HG03457 (cell line): ENCODE measurements around the gene PRRG3.
"Not testable (repeated sequence)": the region's sequence is repeated elsewhere in the genome, so short reads cannot be mapped to it uniquely, and the experiment has no call there.

Source experiments
- ATAC-seq: cut with Tn5 transposase; IDR thresholded peaks from one replicate; pipeline ENCODE4 v1.9.1; 2021; ENCODE audit warnings: moderate number of reproducible peaks; ENCODE audit not compliant: unreplicated experiment

Gene PRRG3

DNA sequence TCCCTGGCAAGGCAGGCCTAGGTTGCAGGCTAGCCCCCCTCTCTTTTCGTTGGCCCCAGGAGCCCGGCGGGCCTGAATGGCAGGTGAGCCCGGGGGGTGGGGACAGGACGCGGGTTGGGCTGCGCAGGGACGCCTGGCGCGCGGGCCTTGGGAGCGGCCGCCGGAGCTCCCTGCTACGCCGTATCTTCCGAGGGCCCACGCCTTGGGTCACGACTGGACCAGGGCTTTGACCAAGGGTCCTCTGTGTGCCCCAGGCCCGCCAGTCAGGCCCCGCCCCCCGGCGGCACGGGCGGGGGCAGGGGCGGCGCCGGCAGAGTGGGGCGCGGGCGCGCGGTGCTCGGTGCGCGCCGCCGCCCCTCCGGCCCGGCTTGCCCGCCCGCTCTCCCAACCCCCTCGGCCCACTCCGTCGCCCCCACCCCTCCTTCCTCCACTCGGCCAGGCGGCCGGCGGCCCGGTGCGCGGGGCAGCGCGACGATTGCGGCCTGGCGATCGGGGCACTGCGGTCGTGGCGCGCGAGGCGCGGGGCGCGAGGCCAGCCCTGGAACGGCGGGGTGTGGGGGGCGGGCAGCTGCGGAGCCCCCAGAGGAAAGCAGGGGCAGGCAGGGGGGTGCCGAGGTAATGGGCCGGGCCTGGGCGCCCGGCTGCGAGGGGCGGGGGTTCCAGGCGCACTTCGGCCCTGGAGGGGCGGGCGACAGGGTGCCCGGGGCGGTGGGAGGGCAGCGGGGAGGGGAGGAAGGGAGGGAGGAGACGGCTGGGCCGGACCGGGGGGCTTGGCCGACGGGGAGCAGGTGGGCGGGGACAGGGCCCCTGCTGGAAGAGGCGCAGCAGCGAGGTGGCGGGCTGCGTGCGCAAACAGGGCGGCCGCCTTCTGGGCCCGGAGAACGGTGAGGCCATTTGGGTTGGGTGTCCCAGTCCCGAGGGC lies at the start of gene PRRG3:
TSS of gene PRRG3 (plus strand) at position 798 of the 922 bp plus-strand sequence. CDS start 3,357 bp downstream, outside the sequence.
- no peak for ATAC-seq

GRCh38 chrX:151675121-151675746 lies 20.0 kb upstream of the PRRG3 start:
- no peak for ATAC-seq

GRCh38 chrX:151676196-151676595 lies 19.1 kb upstream of the PRRG3 start:
- ATAC-seq: no peak

GRCh38 chrX:151679798-151680402 lies 15.4 kb upstream of the PRRG3 start:
- ATAC-seq: no peak

GRCh38 chrX:151680805-151681204 lies 14.5 kb upstream of the PRRG3 start:
- no peak for ATAC-seq

GRCh38 chrX:151687635-151688034 lies 7.6 kb upstream of the PRRG3 start:
- ATAC-seq: no peak

GRCh38 chrX:151688695-151689094 lies 6.6 kb upstream of the PRRG3 start:
- ATAC-seq: no peak

DNA sequence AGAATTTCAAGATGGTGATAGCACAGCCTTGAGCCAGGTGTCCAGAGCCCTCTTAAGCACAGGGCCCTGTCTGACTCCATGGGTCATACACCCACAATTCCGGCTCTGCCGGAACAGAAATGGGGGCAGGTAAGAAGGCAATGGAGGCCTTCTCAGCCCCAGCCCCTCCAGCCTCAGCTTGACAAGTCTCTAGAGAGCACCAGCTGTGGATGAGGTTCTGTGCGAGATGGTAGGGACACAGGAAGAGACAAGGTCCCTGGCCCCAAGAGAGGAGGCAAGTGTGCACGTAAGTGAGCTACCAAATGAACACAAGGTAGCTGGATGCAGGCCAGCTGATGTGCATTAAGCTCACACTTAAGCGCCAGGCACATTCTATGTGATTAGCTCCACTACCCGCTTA lies 2.4 kb upstream of the PRRG3 start:
- ATAC-seq: no peak

DNA sequence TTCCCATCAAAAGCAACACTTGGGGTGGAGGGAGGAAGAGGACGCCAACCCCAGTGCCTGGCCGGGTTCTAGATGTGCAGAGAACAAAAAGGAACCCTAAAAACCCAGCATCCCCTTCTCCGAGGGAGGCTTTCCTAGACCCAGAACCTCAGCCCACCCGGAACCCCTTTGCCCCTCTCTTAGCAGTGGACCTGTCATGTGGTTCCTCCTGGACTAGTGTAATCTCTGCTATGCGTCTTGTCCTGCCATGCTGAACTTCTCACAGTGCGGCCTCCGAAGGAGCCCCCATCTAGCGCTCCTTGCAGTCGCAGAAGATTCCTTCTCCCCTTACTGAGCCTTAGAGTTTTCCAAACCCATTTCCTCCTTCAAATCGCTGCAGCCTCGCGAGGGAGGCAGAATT lies 1.1 kb upstream of the PRRG3 start:
- ATAC-seq: no peak

- no peak for ATAC-seq
These were observed 504 bp downstream of the PRRG3 start for GRCh38 chrX:151695583-151696340.

GRCh38 chrX:151697082-151697481 lies 1.8 kb downstream of the PRRG3 start:
- not testable (repeated sequence) for ATAC-seq

DNA sequence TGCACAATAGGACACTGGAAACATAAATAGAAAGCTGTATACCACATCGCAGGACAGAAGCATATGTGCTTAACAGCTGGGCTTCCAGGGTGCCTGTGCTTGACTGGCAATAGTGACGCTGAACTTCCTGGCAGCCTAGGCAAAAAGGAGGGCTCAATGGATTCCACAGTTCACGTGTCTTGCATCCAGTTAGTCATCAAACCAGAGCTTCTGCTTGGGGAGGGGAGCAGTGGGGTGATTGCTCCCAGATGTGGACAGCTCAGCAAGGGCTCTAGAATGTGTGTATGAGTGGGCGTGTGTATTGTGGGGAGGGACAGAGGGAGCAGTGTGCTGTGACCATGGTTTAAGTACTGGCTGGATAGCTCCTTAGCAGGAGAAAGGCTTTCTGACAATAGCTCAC lies 2.3 kb downstream of the PRRG3 start:
- ATAC-seq: no peak

DNA sequence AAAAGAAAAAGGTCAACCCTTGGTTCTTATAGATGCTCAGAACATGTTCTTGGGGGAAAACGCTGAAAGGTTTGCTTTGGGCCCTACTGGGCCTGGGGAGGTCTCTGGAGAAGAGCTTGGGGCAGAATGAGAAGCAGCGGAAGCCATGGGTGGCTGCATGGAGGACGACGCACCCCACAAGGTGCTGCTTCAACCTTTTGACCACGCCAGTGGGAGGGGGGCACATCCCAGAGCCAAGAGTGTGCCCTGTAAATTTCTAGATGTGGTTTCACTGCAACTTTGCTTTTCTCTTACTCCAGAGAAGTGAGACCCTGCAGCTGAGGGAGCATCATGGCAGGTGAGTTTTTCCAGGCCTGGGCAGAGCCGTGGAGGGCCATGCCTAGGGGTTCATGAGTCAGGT lies 3.2 kb downstream of the PRRG3 start:
- no peak for ATAC-seq

DNA sequence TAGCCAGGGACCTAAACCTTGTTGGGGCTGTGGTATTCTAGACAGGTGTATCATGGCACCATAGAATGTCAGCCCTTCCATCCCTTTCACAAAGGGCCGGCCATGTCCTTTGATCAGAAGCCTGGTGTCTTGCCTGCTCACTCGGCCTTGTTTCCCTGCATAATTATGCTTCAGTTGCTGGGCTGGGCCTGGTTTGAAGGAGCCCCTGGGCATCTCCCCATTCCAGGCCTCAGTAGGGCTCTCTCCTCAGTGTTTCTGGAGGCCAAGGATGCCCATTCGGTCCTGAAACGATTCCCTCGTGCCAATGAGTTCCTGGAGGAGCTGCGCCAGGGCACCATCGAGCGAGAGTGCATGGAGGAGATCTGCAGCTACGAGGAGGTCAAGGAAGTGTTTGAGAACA lies 4.5 kb downstream of the PRRG3 start:
- no peak for ATAC-seq

- no peak for ATAC-seq
These were observed 5.3 kb downstream of the PRRG3 start for GRCh38 chrX:151700581-151700980.

DNA sequence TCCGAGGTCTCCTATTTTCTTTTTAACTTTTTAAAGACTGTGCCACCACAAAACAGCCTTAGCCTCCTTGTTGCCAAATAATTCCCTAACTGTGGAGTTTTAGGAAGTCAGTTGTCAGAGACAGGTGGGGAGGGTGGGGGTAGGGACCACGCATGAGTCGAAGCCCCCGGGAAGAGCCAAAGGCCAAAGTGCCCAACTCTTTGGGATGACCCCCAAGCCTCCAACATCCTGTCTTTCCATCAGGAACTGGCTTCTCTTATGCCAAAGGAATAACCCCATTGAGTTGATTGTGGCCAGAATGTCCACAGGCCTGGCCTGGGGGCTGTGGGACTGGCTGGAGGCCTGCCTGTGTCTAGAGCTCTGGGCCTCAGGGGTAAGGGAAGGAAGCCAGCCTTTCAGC lies 5.8 kb downstream of the PRRG3 start:
- no peak for ATAC-seq

- no peak for ATAC-seq
These were observed 6.3 kb downstream of the PRRG3 start for GRCh38 chrX:151701531-151701930.

DNA sequence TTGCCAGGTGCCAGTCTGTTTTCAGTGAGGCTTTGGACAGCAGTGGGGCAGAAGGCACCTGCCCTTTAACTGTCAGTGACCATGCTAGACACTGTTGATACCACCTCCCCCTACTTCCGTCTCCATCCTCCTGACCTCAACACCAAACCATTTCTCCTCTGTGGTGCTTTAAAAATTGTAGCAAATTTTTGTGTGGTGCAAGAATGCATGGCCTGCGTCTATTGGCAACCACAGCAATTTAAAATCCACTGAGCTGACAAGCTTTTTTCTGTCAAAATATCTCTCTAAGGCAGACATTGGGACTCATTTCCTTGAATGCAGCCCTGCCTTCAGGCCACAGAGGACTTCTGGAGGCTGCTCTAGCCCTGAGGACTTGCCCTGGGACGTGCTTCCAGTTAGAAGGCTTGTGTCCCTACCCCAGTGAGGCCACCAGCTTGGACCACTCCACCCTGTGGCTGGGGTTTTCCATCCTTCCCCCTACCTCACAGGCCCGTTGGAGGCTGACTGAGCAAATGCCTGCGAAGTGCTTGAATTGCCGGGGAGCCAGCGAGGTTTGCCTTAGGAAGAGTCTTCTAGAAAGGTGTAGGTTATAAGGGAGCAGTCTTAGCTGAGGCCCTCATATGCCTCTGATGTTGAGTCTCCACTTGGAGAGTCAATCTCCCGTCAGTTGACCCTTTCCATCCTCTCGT lies 6.9 kb downstream of the PRRG3 start:
- no peak for ATAC-seq

DNA sequence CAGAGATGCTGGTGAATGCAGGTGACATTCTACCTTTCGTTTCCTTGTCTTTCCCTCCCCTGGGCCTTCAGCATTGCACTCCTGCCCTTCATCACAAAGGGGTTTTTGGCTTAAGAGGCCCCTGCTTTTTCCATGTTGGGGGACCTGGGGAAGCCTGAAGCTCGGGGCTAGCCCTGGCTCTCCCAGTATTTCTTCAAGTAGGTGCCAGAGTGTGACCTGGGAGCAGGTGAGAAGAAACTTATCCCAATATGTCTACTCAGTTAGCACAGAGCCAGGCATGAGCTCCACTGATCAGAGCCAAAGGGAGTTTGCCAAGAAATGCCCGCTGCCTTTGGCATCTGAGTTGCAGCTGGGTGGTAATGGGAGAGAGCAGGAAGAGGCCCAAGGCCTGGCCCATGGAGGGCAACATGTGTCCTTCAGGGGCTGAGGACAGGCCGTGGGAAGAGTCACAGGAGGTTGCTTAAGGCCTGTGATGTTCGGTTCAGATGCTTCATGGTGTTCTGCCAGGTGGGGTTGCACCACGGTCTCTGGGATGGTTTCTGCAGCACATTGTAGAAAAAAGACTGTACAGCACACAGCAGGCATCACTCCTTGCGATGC lies 7.6 kb downstream of the PRRG3 start:
- ATAC-seq: no peak

- ATAC-seq: no peak
These were observed 8.2 kb downstream of the PRRG3 start for GRCh38 chrX:151703487-151703886.
